Astrocyte of the cerebellum (primary cell): ENCODE data around the gene CERK.
"Not testable (repeated sequence)": the region's sequence is repeated elsewhere in the genome, so short reads cannot be mapped to it uniquely, and the experiment has no call there.

Experiments used
- DNase-seq: peaks from one replicate; pipeline ENCODE4 v3.0.0-alpha.2; 2011; ENCODE audit warnings: low read depth
- H3K4me3 ChIP-seq: 2 replicates; pipeline ENCODE4 v1.5.1; 2011; ENCODE audit warnings: mild to moderate bottlenecking, low read depth, low read length, moderate library complexity
- CTCF ChIP-seq: IDR thresholded peaks from 2 replicates; pipeline ENCODE4 v1.5.1; 2012; ENCODE audit warnings: low read length, low read depth, moderate library complexity, mild to moderate bottlenecking; ENCODE audit errors: missing control alignments
- in situ Hi-C: cut with HindIII; loops from 2 replicates; pipeline ENCODE4 v1.10.0; 2017; ENCODE audit warnings: low sequenced_read_pairs

Gene CERK

GRCh38 chr22:46646531-46647215, 91.4 kb downstream of the CERK start:
- TF ChIP-seq CTCF: no peak
- H3K4me3 ChIP-seq: no peak overlapping the region
- in situ Hi-C loops: no loop called here
- no peak for DNase-seq

DNA sequence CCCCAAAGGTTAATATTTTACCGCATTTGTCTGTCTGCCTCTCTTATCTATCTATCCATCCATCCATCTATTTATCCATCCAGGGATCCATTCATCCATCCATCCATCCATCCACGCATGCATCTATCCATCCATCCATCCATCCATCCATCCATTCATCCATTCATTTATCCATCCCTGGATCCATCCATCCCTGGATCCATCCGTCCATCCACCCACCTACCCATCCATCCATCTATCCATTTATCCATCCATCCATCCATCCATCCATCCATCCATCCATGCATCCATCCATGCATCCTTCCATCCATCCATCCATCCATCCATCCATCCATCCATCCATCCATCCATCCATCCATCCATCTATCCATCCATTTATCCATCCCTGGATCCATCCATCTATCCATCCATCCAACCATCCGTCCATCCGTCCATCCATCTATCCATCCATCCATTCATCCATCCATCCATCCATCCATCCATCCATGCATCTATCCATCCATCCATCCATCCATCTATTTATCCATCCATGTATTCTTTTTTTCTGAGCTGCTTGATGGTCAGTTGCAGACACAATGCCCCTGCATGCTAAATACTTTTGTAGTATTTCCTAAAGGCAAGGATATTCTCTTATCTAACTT, 95.1 kb downstream of the CERK start:
- in situ Hi-C loops, H3K4me3 ChIP-seq, DNase-seq: not testable (repeated sequence)

DNA sequence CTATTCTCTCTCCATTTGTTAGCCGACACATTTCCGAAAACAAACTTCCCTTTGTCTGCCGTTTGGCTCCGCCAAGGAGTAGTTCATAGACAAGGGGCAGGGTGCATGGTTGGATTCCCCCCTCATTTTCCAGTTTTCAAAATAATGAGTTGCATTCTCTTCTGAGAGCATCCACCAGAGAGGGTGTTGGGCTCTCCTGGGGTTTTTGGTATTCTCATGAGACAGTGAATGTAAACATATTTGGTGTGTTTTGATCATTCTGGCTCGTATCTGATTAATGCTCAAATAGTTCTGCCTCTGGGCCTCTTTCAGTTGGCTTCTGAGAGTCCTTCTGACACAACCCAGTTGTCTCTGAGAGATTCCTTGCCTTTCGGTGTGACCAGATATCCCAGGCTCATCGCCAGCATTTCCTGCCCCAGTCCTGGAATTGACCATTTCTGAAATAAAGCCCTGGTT, 96.2 kb downstream of the CERK start:
- no peak for DNase-seq
- TF ChIP-seq CTCF: no peak
- in situ Hi-C loops: no loop called here
- no peak overlapping the region for H3K4me3 ChIP-seq

DNA sequence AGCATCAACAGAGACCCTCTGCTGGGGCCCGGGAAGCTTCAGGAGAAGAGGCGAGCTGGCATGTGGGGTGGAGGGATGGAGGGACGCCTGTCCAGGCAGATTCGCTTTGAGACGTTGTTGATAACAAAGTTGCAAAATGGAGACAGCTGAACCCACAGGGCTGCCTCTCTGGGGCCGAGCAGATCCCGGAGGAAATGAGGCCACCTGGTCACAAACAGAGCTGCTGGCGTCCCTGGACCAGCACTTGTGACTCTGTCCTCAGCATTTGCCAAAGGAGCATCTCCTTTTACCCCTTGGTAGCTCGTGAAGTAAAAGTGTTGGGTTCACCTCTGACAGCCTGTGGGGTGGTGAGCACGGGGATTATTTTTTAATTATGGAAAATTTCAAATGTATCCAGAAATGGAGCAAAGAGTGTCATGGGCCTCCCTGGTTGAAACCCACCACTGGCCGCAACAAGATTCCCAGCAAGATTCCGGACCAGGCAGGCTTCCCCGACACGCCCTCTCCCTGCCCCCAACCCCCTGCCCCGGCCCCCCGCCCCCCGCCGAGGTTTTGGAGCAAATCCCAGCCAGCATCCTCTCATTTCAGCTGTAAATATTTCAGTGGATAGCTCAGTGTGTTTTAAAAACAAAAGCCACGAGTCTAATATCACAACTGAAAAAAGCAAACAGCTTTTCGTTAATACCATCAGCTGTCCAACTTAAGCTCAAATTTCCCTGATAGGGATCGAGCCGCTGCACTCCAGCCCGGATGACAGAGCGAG, 97.6 kb downstream of the CERK start:
- in situ Hi-C loops: no loop called here
- no peak for TF ChIP-seq CTCF
- DNase-seq: no peak
- no peak overlapping the region for H3K4me3 ChIP-seq

DNA sequence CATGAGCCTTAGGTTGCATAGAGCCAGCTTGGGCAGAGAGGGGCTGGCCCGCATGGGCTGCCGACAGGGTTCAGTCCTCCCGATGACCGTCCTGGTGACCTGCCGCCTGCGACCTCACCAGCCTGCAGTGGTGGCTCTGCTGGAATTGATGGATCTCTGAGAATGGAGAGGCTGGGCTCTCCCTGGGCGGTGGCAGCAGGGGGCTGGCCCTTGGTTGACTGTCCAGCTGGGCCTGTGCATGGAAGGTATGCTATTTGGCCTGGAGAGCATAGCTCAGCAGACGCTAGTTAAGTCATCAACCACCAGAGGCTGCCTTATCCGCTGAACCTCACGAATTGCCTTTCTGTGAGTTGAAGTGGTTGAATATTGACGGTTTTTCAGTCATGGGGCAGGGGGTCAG, 98.2 kb downstream of the CERK start:
- no peak overlapping the region for H3K4me3 ChIP-seq
- in situ Hi-C loops: no loop called here
- DNase-seq: no peak
- TF ChIP-seq CTCF: no peak

GRCh38 chr22:46638601-46639431, 99.2 kb downstream of the CERK start:
- TF ChIP-seq CTCF: no peak
- H3K4me3 ChIP-seq: no peak overlapping the region
- in situ Hi-C loops: no loop called here
- DNase-seq: no peak
